ENCODE measurements around the gene LMAN1. TPM values are rescaled to one million over a fixed set of nuclear protein-coding genes. Genes with fewer than 3 reads are reported as not detected.

The LMAN1 gene
- total and polyA plus RNA-seq, 4 donors, result 77.2 to 265 (median 98.6) TPM

DNA sequence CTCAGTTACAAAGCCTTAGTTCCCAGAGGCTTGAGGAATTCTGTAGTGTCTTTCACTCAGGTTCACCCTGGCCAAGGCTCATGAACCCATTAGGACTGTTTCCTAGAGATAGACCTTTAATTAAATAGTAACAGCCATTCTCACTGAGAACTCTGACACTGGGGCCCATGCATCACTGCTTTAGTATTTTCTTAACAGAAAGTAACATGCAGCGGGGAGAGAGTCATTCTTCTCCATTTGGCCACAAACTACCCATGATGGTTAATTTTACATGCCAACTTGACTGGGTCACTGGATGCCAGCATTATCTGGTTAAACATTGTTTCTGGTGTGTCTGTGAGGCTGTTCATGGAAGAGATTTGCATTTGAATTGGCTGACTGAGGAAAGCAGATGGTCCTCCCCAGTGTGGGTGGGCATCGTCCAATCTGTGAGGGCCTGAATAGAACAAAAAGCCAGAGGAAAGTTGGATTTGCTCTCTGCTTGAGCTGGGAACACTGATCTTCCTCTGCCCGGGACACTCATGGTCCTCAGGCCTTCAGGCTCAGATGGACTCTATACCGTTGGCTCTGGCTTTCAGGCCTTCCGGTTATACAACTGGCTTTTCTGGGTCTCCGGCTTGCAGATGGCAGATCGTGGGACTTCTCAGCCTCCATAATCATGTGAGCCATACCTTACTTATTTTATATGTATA lies 35.0 kb downstream of the LMAN1 start:
- 96% methylated on average over 7 of the region's 7 CpGs for WGBS
- TF ChIP-seq EGR1 (IDR thresholded peaks at IDR 0.05; ENCODE audit: low read depth in 2 of 2) (no peak), NR2F2 (IDR thresholded peaks at IDR 0.05) (no peak)
- TF ChIP-seq, protein P1, sequence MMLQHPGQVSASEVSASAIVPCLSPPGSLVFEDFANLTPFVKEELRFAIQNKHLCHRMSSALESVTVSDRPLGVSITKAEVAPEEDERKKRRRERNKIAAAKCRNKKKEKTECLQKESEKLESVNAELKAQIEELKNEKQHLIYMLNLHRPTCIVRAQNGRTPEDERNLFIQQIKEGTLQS (IDR thresholded peaks at IDR 0.05), result no peak
- no peak for DNase-seq (ENCODE audit: low spot score)
- Histone ChIP-seq H3K27me3 (ENCODE audit: control insufficient read depth in 4 of 4, insufficient read depth in 4 of 4, low read length in 3 of 4) (peaks cover 0 to 2% (median 0%) of the 10 kb centered on the region in 4 donors), H3K4me3 (ENCODE audit: low read depth in 1 of 3, low read length in 3 of 3) (no peak overlapping the region), H3K4me1 (ENCODE audit: control insufficient read depth in 4 of 4, insufficient read depth in 4 of 4, low read length in 3 of 4) (no peaks in the 10 kb centered on the region), H3K9ac (ENCODE audit: low read depth in 1 of 2, low read length in 2 of 2) (no peak overlapping the region), H3K27ac (ENCODE audit: low read depth in 1 of 2, low read length in 2 of 2) (no peak overlapping the region), H3K9me3 (ENCODE audit: control insufficient read depth in 4 of 4, low read length in 3 of 4) (no peaks in the 10 kb centered on the region), H3K36me3 (ENCODE audit: control insufficient read depth in 4 of 4, insufficient read depth in 3 of 4, low read depth in 1 of 4, low read length in 3 of 4) (peaks cover 0 to 28% (median 24%) of the 10 kb centered on the region in 4 donors)

GRCh38 chr18:59318460-59319050 lies 40.5 kb downstream of the LMAN1 start, which contains the start of gene CPLX4:
CPLX4 (minus strand) TSS chr18:59318649; CDS start chr18:59318462, 187 bp downstream.
- 85% methylated on average over 4 of the region's 4 CpGs for WGBS
- H3K4me3 ChIP-seq (ENCODE audit: low read depth in 1 of 3, low read length in 3 of 3), result no peak within 1 kb of the TSS
- no peak within 1 kb of the TSS for H3K27ac ChIP-seq (ENCODE audit: low read depth in 1 of 2, low read length in 2 of 2)
- no peak for DNase-seq (ENCODE audit: low spot score)
- no peak within 1 kb of the TSS for H3K9ac ChIP-seq (ENCODE audit: low read depth in 1 of 2, low read length in 2 of 2)
- H3K9me3 ChIP-seq (ENCODE audit: control insufficient read depth in 4 of 4, low read length in 3 of 4), result no peaks in the 10 kb centered on the region
- H3K36me3 ChIP-seq (ENCODE audit: control insufficient read depth in 4 of 4, insufficient read depth in 3 of 4, low read depth in 1 of 4, low read length in 3 of 4), result no peaks in the 10 kb centered on the region
- TF ChIP-seq HNF4G (IDR thresholded peaks at IDR 0.05) (no peak), EGR1 (IDR thresholded peaks at IDR 0.05; ENCODE audit: low read depth in 2 of 2) (no peak), RXRA (IDR thresholded peaks at IDR 0.05) (no peak), YY1 (IDR thresholded peaks at IDR 0.05) (no peak), FOXA2 (IDR thresholded peaks at IDR 0.05) (no peak), GABPA (IDR thresholded peaks at IDR 0.05 in 1 of 2, conservative IDR thresholded peaks at IDR 0.05 in 1 of 2) (no peak), SP1 (IDR thresholded peaks at IDR 0.05) (no peak), NR2F2 (IDR thresholded peaks at IDR 0.05) (no peak), TAF1 (conservative IDR thresholded peaks at IDR 0.05) (no peak), JUND (IDR thresholded peaks at IDR 0.05) (no peak), RAD21 (IDR thresholded peaks at IDR 0.05) (no peak)
- TF ChIP-seq, protein P2, sequence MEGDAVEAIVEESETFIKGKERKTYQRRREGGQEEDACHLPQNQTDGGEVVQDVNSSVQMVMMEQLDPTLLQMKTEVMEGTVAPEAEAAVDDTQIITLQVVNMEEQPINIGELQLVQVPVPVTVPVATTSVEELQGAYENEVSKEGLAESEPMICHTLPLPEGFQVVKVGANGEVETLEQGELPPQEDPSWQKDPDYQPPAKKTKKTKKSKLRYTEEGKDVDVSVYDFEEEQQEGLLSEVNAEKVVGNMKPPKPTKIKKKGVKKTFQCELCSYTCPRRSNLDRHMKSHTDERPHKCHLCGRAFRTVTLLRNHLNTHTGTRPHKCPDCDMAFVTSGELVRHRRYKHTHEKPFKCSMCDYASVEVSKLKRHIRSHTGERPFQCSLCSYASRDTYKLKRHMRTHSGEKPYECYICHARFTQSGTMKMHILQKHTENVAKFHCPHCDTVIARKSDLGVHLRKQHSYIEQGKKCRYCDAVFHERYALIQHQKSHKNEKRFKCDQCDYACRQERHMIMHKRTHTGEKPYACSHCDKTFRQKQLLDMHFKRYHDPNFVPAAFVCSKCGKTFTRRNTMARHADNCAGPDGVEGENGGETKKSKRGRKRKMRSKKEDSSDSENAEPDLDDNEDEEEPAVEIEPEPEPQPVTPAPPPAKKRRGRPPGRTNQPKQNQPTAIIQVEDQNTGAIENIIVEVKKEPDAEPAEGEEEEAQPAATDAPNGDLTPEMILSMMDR (IDR thresholded peaks at IDR 0.05; ENCODE audit: low read depth, low read length, missing input control), result no peak
- H3K4me1 ChIP-seq (ENCODE audit: control insufficient read depth in 4 of 4, insufficient read depth in 4 of 4, low read length in 3 of 4), result no peaks in the 10 kb centered on the region
- peaks cover 0 to 2% (median 0%) of the 10 kb centered on the region in 4 donors for H3K27me3 ChIP-seq (ENCODE audit: control insufficient read depth in 4 of 4, insufficient read depth in 4 of 4, low read length in 3 of 4)

DNA sequence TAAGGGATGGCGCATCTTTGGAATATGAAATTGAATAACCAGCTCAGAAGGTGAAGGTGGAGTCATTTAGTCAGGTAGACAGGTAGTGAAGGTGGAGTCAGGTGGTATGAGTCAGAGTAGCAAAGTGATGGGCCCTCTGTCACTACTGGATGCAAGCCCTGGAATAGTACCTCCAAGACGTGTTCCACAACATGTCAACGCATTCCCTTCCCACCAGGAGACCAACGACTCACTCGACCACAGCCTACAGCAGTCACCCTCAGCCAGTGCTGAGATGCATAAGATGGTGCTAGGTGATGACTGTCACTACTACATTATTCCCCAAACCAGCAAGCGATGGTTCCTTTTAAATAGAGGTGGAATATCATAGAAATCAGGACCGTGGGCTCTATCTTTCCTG lies 47.4 kb downstream of the LMAN1 start:
- Histone ChIP-seq H3K4me1 (ENCODE audit: control insufficient read depth in 4 of 4, insufficient read depth in 4 of 4, low read length in 3 of 4) (peaks cover 2 to 6% (median 3%) of the 10 kb centered on the region in 4 donors), H3K27me3 (ENCODE audit: control insufficient read depth in 4 of 4, insufficient read depth in 4 of 4, low read length in 3 of 4) (peaks cover 0 to 6% (median 2%) of the 10 kb centered on the region in 4 donors), H3K9me3 (ENCODE audit: control insufficient read depth in 4 of 4, low read length in 3 of 4) (no peaks in the 10 kb centered on the region), H3K36me3 (ENCODE audit: control insufficient read depth in 4 of 4, insufficient read depth in 3 of 4, low read depth in 1 of 4, low read length in 3 of 4) (no peaks in the 10 kb centered on the region), H3K27ac (ENCODE audit: low read depth in 1 of 2, low read length in 2 of 2) (no peak overlapping the region), H3K4me3 (ENCODE audit: low read depth in 1 of 3, low read length in 3 of 3) (no peak overlapping the region), H3K9ac (ENCODE audit: low read depth in 1 of 2, low read length in 2 of 2) (no peak overlapping the region)
- 85% methylated on average over 7 of the region's 7 CpGs for WGBS
- TF ChIP-seq MAX (IDR thresholded peaks at IDR 0.05), result no peak
- no peak for TF ChIP-seq EGR1 (IDR thresholded peaks at IDR 0.05; ENCODE audit: low read depth in 2 of 2)
- TF ChIP-seq NR2F2 (IDR thresholded peaks at IDR 0.05), result no peak
- no peak for TF ChIP-seq RXRA (IDR thresholded peaks at IDR 0.05)
- TF ChIP-seq, protein P3, sequence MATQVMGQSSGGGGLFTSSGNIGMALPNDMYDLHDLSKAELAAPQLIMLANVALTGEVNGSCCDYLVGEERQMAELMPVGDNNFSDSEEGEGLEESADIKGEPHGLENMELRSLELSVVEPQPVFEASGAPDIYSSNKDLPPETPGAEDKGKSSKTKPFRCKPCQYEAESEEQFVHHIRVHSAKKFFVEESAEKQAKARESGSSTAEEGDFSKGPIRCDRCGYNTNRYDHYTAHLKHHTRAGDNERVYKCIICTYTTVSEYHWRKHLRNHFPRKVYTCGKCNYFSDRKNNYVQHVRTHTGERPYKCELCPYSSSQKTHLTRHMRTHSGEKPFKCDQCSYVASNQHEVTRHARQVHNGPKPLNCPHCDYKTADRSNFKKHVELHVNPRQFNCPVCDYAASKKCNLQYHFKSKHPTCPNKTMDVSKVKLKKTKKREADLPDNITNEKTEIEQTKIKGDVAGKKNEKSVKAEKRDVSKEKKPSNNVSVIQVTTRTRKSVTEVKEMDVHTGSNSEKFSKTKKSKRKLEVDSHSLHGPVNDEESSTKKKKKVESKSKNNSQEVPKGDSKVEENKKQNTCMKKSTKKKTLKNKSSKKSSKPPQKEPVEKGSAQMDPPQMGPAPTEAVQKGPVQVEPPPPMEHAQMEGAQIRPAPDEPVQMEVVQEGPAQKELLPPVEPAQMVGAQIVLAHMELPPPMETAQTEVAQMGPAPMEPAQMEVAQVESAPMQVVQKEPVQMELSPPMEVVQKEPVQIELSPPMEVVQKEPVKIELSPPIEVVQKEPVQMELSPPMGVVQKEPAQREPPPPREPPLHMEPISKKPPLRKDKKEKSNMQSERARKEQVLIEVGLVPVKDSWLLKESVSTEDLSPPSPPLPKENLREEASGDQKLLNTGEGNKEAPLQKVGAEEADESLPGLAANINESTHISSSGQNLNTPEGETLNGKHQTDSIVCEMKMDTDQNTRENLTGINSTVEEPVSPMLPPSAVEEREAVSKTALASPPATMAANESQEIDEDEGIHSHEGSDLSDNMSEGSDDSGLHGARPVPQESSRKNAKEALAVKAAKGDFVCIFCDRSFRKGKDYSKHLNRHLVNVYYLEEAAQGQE (IDR thresholded peaks at IDR 0.05), result no peak
- TF ChIP-seq ZBTB33 (IDR thresholded peaks at IDR 0.05), result no peak
- TF ChIP-seq, protein P1 (IDR thresholded peaks at IDR 0.05), result no peak
- no peak for TF ChIP-seq RAD21 (IDR thresholded peaks at IDR 0.05)
- DNase-seq (ENCODE audit: low spot score), result no peak
